AG09309 (cell line): Measurements from ENCODE around the gene DNAH7.

Experiments
- DNase-seq: peaks from one replicate; pipeline ENCODE4 v3.0.0-alpha.2; 2010; ENCODE audit warnings: low read depth
- H3K4me3 ChIP-seq: 2 replicates; pipeline ENCODE4 v1.5.1; 2011; ENCODE audit warnings: mild to moderate bottlenecking, low read depth, low read length, moderate library complexity; ENCODE audit not compliant: control insufficient read depth
- TF ChIP-seq, protein P1 (sequence below): IDR thresholded peaks from 2 replicates; pipeline ENCODE4 v1.5.1; 2011; ENCODE audit warnings: mild to moderate bottlenecking, low read depth, low read length, inconsistent platforms; ENCODE audit not compliant: insufficient read depth, control insufficient read depth; ENCODE audit errors: missing control alignments

The DNAH7 gene

DNA sequence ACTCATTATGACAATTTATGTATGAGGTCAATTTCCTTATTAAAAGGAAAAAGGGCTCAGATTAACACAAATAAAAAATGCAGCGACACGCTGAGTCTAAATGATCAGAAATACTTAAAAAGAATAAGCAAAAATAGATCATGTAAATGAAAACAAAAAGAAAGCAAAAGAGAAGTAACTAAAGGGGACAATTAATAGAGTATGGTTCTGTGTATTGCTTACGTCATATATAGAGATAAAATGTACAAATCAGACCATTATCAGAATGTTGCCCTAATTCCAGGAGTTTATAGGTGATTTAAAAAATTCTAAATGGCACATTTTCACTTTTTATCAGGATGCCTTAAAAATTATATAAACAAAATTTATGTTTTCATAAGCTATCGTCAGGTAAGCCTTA, 189.5 kb downstream of the DNAH7 start:
- H3K4me3 ChIP-seq: no peak overlapping the region
- no peak for DNase-seq
- TF ChIP-seq, protein P1, sequence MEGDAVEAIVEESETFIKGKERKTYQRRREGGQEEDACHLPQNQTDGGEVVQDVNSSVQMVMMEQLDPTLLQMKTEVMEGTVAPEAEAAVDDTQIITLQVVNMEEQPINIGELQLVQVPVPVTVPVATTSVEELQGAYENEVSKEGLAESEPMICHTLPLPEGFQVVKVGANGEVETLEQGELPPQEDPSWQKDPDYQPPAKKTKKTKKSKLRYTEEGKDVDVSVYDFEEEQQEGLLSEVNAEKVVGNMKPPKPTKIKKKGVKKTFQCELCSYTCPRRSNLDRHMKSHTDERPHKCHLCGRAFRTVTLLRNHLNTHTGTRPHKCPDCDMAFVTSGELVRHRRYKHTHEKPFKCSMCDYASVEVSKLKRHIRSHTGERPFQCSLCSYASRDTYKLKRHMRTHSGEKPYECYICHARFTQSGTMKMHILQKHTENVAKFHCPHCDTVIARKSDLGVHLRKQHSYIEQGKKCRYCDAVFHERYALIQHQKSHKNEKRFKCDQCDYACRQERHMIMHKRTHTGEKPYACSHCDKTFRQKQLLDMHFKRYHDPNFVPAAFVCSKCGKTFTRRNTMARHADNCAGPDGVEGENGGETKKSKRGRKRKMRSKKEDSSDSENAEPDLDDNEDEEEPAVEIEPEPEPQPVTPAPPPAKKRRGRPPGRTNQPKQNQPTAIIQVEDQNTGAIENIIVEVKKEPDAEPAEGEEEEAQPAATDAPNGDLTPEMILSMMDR: no peak

DNA sequence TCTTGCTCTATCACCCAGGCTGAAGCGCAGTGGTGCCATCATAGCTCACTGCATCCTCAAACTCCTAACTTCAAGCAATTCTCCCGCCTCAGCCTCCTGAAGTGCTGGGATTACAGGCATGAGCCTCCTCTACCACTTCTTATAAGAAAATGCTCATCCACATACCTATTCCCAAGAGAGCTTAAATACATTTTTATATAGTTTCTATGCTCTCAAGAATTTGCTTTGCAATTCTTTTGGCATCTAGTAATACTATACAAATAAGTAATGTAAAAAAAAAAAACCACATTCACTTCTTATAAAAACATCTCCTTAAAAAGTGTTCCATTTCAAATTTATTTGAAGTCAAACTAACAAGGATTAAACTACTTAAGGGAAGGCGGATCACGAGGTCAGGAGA, 197.3 kb downstream of the DNAH7 start:
- DNase-seq: no peak
- TF ChIP-seq, protein P1: no peak
- no peak overlapping the region for H3K4me3 ChIP-seq

DNA sequence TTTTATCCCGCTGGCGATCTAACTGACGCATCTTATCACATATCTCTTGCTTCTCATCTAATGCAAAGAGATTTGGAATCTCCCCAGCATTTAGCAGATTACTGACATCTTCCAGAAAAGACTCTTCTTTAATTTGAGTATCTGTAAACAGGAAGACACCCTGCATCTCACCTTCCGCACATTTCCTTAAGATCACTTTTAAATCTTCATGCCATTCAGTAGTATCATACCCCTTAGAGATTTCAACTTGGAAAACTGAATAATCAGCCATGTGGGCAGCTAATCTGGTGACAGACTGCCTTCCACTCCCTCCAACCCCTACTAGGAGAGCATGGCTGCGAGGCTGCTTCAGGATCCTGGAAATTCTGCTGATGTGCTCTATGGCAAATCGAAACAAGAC, 204.3 kb downstream of the DNAH7 start:
- H3K4me3 ChIP-seq: no peak overlapping the region
- no peak for DNase-seq
- TF ChIP-seq, protein P1: no peak

DNA sequence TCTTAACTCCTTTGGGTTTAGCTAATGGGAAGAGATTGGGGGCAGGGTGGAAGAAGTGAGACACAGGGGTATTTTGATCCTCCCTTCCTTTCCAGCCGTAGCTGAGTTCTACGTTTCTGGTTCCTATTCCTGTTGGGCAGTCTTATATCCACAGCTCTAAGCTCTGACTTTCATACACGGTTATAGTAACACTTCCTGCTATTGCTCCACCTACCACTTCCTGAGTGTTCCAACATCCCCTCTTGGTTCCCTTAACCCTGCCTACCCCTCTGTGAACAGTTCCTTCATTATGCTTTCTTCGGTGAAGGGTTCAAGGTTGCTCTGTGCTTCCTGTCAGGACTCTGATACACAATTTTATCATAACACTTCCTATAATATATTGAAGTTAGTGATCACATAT, 205.1 kb downstream of the DNAH7 start:
- no peak for DNase-seq
- H3K4me3 ChIP-seq: no peak overlapping the region
- TF ChIP-seq, protein P1: no peak

DNA sequence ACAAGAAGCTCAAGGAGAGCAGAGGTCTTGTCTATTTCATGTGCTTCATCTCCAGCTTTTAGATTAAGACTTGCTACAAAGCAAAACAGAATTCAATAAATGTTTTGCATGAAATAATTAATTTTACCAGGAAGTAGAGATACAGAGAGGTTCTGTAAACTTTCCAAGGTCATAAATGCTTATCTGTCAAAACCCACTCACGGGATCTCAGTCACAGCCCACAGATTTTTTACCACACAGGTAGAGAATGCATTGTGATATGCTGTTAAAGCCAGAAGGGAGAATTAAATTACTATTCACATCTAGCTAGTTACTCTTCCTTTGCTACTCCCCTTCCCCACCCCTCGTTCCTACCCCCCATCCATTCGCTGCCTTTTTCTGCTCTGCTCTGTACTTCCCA, 205.5 kb downstream of the DNAH7 start:
- TF ChIP-seq, protein P1: no peak
- H3K4me3 ChIP-seq: no peak overlapping the region

DNA sequence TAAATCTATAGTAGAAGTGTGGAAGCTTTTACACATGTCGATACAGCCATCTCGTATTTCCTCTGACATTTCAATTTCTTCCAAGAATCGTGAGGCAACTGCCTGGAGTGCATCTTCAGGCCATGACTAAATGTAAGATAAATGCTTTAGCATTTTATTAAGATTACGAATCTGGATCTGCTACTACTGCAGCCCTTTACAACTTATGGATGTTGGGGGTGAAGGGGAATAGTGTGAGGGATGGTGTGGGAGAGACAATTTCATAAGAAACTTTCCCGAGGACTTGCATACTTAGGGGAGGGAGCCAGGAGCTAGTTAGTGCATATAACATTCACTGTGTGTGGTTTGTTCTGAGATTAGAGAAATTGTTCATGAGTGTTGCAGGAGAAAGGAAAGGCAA, 206.8 kb downstream of the DNAH7 start:
- H3K4me3 ChIP-seq: no peak overlapping the region
- TF ChIP-seq, protein P1: no peak
- peak; percentile 40 for DNase-seq

More for the DNA sequence above, 205.5 kb downstream of the DNAH7 start:
- DNase-seq: no peak

DNA sequence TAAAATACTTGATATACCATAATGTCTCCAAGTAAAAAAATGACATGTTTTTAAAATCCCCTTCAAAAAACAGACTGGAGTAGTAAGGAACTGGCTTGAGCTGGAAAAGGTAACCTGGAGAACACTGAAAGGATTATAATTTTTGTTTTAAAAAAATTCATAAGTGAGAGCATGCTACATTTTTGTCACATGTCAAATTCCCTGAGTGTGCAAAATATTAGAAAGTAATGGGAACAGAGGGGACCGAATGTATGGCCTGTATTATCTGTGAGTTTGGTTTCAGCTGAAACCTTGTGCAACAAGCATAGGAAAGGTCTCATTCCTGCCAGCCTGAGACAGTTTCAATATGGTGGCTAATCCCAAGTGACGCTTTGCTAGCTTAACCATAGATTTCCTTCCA, 209.1 kb downstream of the DNAH7 start:
- DNase-seq: no peak
- no peak overlapping the region for H3K4me3 ChIP-seq
- TF ChIP-seq, protein P1: no peak
